ENCODE results near the gene GPS1.

The GPS1 gene

DNA sequence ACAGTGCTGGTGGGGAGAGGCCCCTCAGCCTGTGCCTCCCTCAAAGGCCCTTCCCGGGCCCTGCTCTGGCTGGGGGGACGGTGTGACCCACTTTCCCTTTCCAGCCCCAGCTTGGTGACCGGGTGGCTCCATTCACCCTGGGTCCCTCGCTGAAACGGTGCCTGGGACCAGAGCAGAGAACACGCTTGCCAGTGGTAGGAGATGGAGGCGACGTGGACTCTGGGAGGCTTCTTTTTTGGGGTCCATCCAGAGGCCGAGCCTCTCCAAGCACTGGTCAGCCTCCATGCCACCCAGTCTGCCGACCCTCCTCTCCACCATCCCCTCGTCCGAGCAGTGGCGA, 36.8 kb upstream of the GPS1 start:
- DNase-seq = no peak

DNA sequence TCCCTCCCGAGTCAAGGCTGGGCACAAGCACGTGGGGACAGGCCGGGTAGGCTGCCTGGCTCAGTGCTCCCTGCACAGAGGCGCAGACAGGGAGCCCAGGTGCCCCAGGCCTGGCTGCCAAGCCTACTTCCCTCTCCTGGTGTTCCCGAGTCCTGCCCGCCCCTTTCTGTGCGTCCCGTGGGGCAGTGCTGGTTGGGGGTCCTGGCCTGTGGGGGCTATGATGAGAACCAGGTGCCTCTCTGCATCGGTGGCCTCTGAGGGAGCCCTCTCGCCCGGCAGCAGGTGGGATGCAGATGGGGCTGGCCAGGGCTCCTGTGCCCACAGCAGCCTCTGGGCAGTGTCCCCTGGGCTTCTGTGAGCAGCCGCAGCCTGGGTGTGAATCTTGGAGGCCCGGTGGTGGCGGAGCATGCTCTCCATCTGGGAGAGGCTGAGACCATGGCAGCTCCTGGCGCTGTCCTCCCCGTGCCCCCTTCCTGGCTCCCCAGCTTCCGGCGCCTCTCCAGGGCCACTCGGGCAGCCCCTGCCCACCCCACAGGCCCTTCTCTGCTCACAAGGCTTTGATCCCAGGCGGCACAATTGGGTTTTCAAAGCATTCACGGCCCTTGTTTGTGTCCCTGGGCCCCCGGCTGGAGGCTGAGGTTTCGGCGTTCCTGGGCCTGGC, 36.3 kb upstream of the GPS1 start:
- no peak for DNase-seq

GRCh38 chr17:82016061-82016874, 35.4 kb upstream of the GPS1 start:
- no peak for DNase-seq

- no peak for DNase-seq
Measured at GRCh38 chr17:82016875-82017459, 34.7 kb upstream of the GPS1 start.

DNA sequence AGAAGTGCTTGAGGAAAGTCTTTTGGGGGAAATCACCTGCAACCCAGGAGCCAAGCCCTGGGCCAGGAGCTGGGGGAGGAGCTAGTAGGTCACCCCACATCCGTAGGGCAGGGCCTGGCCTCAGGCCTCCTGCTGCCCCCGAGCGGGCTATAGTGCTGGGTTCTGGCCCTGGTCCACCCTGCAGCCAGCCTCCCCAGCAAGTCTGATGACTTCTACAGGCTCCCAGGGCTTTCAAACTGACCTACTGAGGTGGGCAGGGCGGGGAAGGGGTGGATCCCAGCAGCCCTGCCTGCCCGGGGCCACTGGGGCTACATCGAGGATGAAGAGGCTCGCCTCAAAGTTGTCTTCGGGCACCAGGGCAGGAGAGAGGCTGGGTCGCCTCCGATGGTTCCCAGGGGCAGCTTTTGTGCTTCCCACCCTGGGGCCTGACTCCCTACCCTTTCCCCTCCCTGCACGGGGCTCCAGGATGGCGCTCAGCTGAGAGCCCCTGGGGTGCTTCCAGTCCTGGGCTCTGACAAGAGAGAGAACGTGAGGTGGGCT, 34.0 kb upstream of the GPS1 start:
- no peak for DNase-seq

GRCh38 chr17:82018152-82018988, 33.3 kb upstream of the GPS1 start:
- DNase-seq = no peak

DNA sequence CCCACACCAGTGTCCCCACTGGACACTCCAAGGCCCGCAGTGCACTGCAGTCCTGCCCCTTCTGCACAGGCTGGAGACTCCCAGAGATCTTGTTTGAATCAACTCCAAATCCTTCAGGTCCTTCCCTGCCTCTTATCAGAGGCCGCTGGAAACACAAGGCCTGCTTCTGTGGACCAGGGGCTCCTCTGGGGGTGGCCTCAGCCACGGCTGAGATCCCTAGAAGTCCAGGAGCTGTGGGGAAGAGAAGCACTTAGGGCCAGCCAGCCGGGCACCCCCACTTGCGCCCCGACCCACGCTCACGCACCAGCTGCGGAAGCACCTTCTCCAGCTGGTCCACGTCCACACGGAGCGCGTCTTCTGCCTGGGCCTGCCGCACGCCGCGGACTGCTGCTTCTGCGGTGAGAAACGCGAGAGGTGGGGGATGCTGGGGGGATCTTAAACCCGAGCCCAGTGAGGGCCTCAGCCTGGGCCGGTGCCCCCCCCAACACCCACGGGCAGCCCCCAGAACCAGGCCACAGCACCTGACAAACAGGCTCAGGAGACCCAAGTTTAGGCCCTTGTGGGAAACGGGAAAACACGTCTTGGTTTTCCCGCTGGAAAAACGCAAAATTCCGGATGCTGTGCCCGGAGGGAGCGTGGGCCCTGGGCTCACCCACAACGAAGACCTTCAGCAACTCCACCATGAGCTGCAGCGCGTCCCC, 32.6 kb upstream of the GPS1 start:
- DNase-seq = no peak

- DNase-seq = no peak
Measured at GRCh38 chr17:82019690-82020571, 31.8 kb upstream of the GPS1 start.

DNA sequence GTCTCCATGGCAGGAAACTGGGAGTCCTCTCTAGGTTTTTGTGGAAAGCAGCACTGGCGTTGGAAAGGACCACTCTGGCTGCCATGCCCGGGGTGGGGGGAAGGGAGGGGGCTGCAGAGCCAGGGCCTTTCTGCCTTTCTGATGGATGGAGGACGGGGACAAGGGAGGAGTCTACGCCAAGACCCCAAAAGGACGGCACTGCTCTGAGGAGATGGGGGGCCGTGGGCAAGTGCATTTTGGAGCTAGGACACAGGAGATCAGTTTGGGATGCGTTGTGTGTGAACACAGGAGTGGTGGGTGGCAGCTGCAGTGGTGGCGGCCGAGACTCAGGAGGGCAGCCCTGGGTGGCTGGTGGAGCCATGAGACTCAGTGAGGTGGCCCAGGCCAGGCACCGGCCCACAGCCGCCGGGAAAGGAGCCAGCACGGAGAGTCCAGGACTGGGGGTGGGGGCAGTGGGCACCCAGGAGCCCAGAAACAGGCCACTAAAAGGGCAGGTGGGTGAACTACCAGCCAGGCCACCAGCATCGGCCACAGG, 31.1 kb upstream of the GPS1 start:
- no peak for DNase-seq

DNA sequence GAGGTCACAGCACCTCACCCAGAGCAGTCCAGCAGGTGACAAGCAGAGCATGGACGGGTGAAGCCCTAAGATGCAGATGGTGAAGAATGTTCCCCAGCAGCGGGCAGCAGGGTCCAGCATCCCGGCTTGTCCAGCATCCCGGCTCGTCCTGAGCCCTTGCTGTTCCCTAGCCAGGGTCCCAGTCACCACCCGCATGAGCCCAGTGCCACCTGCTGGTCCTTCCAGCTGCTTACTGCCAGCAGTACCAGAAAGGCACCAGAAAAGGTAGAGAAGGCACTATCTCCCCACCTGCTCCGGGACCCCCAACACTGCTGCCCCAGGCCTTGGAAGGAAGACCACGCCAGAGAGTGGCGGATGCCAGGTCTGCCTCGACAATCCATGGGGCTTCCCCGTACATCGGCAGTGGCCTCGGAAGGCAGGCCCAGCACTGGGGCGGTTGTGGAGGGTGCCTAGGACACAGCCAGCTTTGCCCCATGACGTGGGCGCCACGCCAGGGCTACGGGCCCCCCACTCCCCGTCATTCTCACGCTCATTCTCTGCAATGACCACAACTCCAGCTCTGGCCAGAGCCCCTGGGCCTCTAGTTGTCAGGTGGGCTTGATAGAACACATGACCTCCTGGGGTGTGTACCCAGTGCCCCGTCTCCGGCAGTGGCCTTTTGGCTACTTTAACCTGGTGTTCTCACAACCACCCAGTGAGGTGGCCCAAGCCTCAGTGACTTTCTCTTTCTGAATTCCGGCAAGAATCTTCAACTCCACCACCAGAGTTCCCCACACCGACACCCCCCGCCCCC, 30.4 kb upstream of the GPS1 start:
- peak in 1 of 2 experiments; percentile 5 for DNase-seq

DNA sequence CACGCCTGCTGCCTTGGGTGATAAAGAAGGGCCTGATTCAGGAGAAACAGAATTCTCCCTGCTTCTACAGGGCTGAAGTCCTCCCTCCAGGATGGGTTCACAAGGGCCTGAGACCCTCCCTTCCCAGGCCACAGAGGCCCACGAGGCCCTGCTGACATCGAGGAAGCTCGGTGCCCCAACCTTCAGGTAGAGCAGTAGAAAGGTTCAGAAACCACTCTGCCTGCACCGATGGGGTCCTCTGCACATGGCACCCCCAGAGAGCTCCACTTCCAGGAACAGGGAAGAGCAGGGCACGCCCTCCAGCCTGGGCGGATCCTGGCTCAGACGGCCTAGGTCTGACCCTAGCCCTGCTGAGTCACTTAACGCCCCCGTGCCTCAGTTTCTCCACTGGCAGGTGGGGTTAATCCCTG, 29.8 kb upstream of the GPS1 start:
- DNase-seq = no peak

- no peak for DNase-seq
Measured at GRCh38 chr17:82022310-82022980, 29.3 kb upstream of the GPS1 start, which contains the start of gene CENPX. Gene CENPX (minus strand): TSS chr17:82022878. CDS start chr17:82022861, 17 bp downstream.

DNA sequence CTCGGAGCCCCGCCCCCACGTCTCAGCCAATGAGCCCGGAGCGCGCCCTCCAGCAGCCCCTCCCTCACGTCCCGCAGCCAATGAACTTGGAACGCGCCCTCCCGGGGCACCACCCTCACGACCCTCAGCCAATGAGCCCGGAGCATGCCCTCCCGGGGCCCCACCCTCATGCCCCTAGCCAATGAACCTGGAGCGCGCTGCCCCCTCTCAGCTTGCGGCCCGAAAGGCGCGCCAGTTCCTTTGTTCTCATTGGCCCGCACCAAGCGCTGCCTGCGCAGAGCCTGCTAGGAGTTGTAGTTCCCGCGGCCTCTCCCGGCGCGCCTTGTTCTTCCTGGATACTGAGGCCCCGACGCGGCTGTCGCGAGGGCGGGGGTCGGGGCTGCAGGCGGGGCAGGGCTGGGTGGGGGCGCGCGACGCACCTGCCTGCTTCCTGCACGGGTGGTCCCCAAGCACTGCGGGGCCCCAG, 28.7 kb upstream of the GPS1 start, which contains the start of gene LRRC45:
LRRC45 (plus strand) TSS at position 325 of the 466 bp plus-strand sequence. CDS start 339 bp downstream, outside the sequence.
- DNase-seq = peak; percentile 94 to 99

DNA sequence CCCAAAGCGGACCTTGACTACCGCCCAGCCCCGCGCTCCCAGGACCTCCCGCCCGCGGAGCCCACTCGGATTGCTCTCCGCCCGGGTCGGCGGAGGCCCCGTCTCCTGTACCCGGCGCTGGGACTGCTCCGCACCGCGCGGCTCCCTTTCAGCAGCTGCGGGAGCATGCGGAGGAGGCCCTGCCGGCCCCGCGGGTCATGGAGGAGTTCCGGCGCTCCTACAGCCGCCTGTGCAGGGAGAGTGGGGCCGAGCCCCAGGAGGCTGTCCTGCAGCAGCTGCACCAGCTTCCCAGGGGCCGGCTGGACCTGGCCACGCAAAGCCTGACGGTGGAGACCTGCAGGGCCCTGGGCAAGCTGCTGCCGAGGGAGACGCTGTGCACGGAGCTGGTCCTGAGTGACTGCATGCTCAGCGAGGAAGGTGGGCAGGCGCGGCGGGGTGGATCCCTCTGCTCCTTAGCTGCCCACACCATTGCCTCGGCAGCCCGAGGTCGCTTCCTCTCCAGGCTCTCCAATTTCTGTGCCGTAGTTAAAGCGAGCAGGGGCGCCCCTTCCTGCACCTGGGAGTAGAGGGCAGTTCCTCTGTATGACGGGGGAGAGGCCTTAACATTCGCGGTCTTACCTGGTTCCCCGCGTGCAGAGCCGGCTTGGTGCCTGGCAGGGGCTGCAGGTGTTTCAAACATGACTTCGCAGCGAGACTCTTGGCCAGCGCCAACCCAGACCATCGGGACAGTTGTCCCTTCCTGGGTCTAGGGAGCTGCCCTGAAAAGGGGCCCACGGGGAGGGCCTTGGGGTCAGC, 28.1 kb upstream of the GPS1 start:
- DNase-seq = no peak

- no peak for DNase-seq
Measured at GRCh38 chr17:82024859-82025258, 26.8 kb upstream of the GPS1 start.

DNA sequence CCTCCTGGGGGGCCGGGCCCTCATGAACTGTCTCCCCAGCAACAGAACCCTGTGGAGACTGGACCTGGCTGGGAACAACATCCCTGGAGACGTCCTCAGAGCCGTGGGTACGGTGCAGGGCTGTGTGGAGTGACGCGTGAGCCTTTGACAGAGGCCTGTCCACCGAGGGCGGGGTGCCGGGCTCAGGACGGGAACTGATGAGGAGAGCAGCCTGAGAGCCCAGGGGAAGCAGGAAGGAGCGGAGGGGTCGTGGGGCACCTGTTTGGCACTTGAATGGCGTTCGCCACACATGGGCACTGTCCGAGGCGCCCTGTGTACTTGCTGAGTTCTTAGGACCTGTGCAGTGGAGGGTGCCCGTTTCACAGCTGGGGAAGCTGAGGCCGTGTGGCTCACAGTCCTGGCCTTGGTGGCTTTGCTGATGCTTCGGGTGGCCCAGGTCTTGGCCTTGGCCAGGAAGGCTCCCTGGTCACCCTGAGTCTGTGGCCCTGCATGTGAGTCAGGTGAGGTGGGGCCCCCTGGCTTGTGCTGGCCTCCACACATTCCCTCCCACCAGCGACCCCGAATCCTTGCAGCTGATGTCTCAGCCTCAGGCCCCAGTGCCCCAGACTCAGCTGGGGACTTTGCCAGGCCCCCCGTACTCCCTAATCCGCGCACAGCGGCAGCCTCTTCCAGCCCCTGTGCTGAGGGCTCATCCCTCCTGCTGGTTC, 26.1 kb upstream of the GPS1 start:
- no peak for DNase-seq

GRCh38 chr17:82028246-82028645, 23.5 kb upstream of the GPS1 start:
- no peak for DNase-seq

- no peak for DNase-seq
Measured at GRCh38 chr17:82028966-82029365, 22.7 kb upstream of the GPS1 start.

Data from cerebellar nuclear complex (tissue), 1 donor.